ENCODE results near the gene PALLD.

The PALLD gene

DNA sequence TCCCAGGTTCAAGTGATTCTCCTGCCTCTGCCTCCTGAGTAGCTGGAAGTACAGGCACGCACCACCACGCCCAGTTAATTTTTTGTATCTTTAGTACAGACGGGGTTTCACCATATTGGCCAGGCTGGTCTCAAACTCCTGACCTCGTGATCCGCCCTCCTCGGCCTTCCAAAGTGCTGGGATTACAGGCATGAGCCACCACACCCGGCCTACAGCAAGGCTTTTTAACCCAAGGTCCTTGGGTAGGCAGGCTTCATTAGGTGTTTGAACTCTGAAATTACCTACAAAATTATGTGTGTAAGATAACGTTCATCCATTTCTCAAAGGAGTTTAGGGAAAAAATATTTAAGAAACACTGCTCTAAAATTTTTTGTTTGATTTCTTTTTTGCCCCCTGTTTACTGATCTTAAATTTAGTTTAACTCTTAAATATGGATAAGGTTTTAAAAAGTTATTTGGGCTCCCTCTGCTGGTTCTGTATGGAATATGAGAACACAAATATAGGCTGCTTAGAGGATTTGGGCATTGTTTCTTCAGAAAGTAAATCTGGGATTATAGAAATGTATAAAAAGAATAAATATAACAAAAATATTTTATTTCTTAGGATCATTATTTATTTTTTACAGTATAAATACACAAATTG is 420.4 kb downstream of the PALLD start:
- CTCF ChIA-PET, result interaction anchor here (2.1 kb wide), 1 partner anchor 331 kb away, joined by 12 read pairs; no protein-coding TSS in a partner anchor
- no peak overlapping the region for H3K4me3 ChIP-seq (ENCODE audit: low read depth, low read length)
- H3K9me3 ChIP-seq (ENCODE audit: control insufficient read depth, insufficient read depth, low read depth, low read length), result no peaks in the 10 kb centered on the region
- H3K4me1 ChIP-seq (ENCODE audit: control insufficient read depth, insufficient read depth, low read length), result no peaks in the 10 kb centered on the region
- POLR2A ChIA-PET, result interaction anchor here (0.7 kb wide), 1 partner anchor 76 kb away, joined by 3 read pairs; no protein-coding TSS in a partner anchor
- TF ChIP-seq ZNF654 (tag by site-specific recombination; IDR thresholded peaks at IDR 0.05; ENCODE audit: low read depth), result peak; percentile 57
- TF ChIP-seq MYNN (tag by site-specific recombination; IDR thresholded peaks at IDR 0.05; ENCODE audit: borderline replicate concordance), result no peak
- no peak for TF ChIP-seq ZNF433 (tag by site-specific recombination; IDR thresholded peaks at IDR 0.05; ENCODE audit: low read depth)
- H3K27ac ChIP-seq (ENCODE audit: extremely low read depth, low read depth, low read length), result no peak overlapping the region
- peaks cover 8 to 46% of the 10 kb centered on the region in 2 experiments for H3K36me3 ChIP-seq (ENCODE audit: control insufficient read depth in 2 of 2, insufficient read depth in 1 of 2, low read length in 2 of 2)

DNA sequence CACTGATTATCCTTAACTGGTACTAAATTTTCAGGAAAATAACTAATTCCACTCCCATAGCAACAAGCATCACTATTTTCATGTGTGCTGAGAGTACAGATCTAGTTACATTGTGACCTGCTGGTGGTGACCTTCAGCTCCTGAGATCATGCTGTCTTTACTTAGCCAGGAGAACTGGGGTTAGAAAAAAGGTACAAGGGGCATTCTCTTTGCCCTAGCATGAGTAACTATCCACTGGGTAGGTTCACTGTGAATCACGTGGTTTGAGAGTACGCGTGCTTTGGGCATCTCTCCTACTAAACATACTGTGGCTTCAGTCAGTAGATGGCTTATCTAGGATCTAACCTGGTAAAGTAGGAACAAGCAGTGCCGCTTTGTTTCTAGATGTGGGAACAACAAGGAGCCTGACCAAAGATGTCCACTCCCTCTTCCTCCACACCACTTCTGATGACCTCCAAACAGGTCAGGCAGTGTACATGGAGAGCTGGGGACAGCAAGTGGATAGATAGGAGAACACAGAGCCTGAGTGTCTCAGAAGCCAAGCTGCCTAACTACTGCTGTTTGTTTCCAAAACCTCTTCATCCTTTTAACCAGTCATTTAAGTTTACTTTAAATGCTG is 423.0 kb downstream of the PALLD start:
- peaks cover 11 to 48% of the 10 kb centered on the region in 2 experiments for H3K36me3 ChIP-seq (ENCODE audit: control insufficient read depth in 2 of 2, insufficient read depth in 1 of 2, low read length in 2 of 2)
- TF ChIP-seq HOXC10 (CRISPR knock-in tag; IDR thresholded peaks at IDR 0.05) (no peak), ZNF366 (tag by site-specific recombination; conservative IDR thresholded peaks at IDR 0.05) (no peak), SCRT1 (tag by site-specific recombination; IDR thresholded peaks at IDR 0.05; ENCODE audit: borderline replicate concordance) (no peak), ZNF626 (tag by site-specific recombination; IDR thresholded peaks at IDR 0.05) (no peak), TCF7L2 (IDR thresholded peaks at IDR 0.05; ENCODE audit: borderline replicate concordance, low read depth, low read length) (no peak), ZFP37 (tag by site-specific recombination; IDR thresholded peaks at IDR 0.05) (no peak), ZFP69B (tag by site-specific recombination; IDR thresholded peaks at IDR 0.05) (no peak), ZNF707 (tag by site-specific recombination; IDR thresholded peaks at IDR 0.05) (no peak), ZNF664 (tag by site-specific recombination; IDR thresholded peaks at IDR 0.05) (no peak)
- no peaks in the 10 kb centered on the region for H3K9me3 ChIP-seq (ENCODE audit: control insufficient read depth, insufficient read depth, low read depth, low read length)
- no peak overlapping the region for H3K27ac ChIP-seq (ENCODE audit: extremely low read depth, low read depth, low read length)
- no peak overlapping the region for H3K4me3 ChIP-seq (ENCODE audit: low read depth, low read length)
- no peaks in the 10 kb centered on the region for H3K4me1 ChIP-seq (ENCODE audit: control insufficient read depth, insufficient read depth, low read length)
- ChIA-PET POLR2A (no interaction called here), CTCF (interaction anchor here (0.7 to 1.6 kb wide), 5 partner anchors 11 to 566 kb away, joined by 3 to 4 read pairs (median 4); no protein-coding TSS in a partner anchor)

DNA sequence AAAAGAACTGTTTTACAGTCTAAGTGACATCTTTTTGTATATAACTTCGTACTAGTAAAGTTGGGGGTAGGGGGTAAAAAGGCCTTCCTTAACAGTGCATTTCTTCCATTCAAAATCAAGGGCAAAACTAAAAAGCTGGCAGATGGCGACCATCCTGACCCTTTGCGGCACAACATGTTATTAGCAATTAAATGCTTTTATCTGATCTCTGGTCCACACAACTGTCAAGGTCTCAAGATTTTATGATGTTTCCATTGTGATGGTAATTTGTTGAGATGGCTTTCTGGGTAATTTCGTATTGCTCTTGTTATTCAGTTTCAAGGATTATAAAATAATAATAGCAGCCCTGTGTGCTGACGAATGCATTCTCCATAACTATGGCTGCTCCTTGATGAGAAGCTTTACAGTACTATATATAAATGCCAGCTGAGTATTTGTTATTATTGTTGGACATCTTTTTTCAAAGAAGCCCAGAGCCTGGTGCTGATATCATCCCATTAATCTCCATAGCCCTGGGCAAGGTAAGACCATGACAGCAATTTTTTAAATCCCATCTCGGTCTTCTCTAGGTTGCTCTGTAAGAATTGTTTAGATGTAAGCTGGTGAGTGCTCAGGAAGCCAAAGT is 423.7 kb downstream of the PALLD start:
- POLR2A ChIA-PET, result interaction anchor here (1.0 kb wide), 1 partner anchor 90 kb away, joined by 3 read pairs; the partner anchor contains the start of gene CBR4
- Histone ChIP-seq H3K27ac (ENCODE audit: extremely low read depth, low read depth, low read length) (no peak overlapping the region), H3K4me1 (ENCODE audit: control insufficient read depth, insufficient read depth, low read length) (no peaks in the 10 kb centered on the region), H3K36me3 (ENCODE audit: control insufficient read depth in 2 of 2, insufficient read depth in 1 of 2, low read length in 2 of 2) (peaks cover 11 to 52% of the 10 kb centered on the region in 2 experiments), H3K4me3 (ENCODE audit: low read depth, low read length) (no peak overlapping the region), H3K9me3 (ENCODE audit: control insufficient read depth, insufficient read depth, low read depth, low read length) (no peaks in the 10 kb centered on the region)
- CTCF ChIA-PET, result interaction anchor here (0.6 to 1.6 kb wide), 8 partner anchors 85 to 565 kb away, joined by 3 to 4 read pairs (median 4); no protein-coding TSS in a partner anchor
- TF ChIP-seq, protein P1, sequence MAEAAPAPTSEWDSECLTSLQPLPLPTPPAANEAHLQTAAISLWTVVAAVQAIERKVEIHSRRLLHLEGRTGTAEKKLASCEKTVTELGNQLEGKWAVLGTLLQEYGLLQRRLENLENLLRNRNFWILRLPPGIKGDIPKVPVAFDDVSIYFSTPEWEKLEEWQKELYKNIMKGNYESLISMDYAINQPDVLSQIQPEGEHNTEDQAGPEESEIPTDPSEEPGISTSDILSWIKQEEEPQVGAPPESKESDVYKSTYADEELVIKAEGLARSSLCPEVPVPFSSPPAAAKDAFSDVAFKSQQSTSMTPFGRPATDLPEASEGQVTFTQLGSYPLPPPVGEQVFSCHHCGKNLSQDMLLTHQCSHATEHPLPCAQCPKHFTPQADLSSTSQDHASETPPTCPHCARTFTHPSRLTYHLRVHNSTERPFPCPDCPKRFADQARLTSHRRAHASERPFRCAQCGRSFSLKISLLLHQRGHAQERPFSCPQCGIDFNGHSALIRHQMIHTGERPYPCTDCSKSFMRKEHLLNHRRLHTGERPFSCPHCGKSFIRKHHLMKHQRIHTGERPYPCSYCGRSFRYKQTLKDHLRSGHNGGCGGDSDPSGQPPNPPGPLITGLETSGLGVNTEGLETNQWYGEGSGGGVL (tag by site-specific recombination; IDR thresholded peaks at IDR 0.05), result no peak
- no peak for TF ChIP-seq KLF8 (tag by site-specific recombination; IDR thresholded peaks at IDR 0.05)
- no peak for TF ChIP-seq ZNF19 (tag by site-specific recombination; IDR thresholded peaks at IDR 0.05; ENCODE audit: low read depth)
- TF ChIP-seq ZFP37 (tag by site-specific recombination; IDR thresholded peaks at IDR 0.05), result no peak

Measured in HEK293 (cell line).